Measurements from ENCODE around the gene PTPRN2.
"Not testable (repeated sequence)": the region's sequence is repeated elsewhere in the genome, so short reads cannot be mapped to it uniquely, and the experiment has no call there.

The PTPRN2 gene

DNA sequence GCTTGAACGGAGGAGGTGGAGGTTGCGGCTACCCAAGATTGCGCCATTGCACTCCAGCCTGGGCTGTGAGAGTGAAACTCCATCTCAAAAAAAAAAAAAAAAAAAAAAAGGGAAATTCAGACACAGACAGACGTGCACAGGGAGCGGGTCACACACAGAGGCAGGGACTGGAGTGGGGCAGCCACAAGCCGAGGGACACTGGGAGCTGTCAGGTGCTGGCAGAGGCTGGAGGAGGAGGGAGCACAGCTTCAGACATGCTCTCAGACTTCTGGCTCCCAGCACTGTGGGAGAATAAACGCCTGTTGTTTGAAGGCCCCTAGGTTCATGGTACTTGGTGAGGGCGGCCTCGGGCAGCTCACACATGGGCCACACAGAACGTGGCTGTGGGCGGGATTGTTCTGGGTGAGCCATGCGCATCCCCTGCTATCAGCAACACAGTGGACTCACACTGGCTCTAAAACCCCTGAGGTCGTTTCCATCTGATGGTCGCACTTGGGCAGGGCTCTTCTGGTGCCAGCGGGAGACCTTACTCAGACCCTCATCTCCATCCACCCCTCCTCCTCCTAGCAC lies 874.9 kb downstream of the PTPRN2 start:
- peak; percentile 44 for DNase-seq (ENCODE audit: low spot score)

DNA sequence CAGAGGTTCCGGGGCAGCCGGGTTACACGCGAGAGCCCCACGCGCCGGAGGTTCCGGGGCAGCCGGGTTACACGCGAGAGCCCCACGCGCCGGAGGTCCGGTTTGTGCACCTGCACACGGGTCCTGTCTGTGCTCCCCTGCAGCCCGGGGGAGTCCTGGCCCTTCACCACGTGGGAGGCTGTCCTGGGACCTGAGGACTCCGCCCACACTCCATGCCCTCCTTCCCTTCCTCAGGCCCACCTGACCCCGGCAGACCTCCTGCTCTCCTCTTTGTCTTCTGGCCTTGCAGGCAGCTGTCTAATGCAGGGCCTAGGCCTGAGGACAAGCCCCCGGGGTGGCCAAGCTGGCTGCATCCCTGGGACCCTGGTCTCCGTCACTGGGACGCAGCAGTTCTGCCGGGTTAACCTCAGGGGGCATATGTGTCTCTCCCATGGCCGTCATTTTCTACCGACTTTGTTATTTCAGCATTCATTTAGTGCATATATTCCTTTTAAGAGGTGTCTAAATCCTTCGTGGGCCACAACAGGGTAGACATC lies 876.2 kb downstream of the PTPRN2 start:
- DNase-seq (ENCODE audit: low spot score): peak; percentile 49

GRCh38 chr7:157710396-157710795 lies 877.2 kb downstream of the PTPRN2 start:
- peak; percentile 29 for DNase-seq (ENCODE audit: low spot score)

GRCh38 chr7:157709531-157710251 lies 877.9 kb downstream of the PTPRN2 start:
- DNase-seq (ENCODE audit: low spot score): peak; percentile 44

- peak; percentile 23 for DNase-seq (ENCODE audit: low spot score)
These were observed 878.7 kb downstream of the PTPRN2 start for GRCh38 chr7:157708919-157709295.

- peak; percentile 37 for DNase-seq (ENCODE audit: low spot score)
These were observed 879.4 kb downstream of the PTPRN2 start for GRCh38 chr7:157707983-157708918.

DNA sequence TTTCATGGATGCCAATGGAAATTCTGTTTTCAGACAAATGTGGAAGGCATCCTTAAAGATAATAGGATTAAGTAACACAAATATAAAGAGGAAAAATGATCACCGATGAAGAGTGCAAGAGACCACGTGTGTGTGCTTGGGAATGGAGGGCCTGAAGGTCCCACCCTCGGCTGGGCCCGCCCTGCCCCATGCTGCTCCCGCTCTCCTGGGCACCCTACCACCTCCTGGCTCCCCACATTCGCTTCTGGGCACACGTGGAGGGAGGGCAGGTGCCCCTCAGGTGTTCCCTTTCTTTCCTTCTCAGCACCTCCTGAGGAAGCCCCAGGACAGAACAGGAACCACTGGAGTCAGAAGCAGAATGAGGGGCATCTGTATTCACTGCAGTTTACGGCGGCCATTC lies 883.3 kb downstream of the PTPRN2 start:
- DNase-seq (ENCODE audit: low spot score): peak; percentile 15

DNA sequence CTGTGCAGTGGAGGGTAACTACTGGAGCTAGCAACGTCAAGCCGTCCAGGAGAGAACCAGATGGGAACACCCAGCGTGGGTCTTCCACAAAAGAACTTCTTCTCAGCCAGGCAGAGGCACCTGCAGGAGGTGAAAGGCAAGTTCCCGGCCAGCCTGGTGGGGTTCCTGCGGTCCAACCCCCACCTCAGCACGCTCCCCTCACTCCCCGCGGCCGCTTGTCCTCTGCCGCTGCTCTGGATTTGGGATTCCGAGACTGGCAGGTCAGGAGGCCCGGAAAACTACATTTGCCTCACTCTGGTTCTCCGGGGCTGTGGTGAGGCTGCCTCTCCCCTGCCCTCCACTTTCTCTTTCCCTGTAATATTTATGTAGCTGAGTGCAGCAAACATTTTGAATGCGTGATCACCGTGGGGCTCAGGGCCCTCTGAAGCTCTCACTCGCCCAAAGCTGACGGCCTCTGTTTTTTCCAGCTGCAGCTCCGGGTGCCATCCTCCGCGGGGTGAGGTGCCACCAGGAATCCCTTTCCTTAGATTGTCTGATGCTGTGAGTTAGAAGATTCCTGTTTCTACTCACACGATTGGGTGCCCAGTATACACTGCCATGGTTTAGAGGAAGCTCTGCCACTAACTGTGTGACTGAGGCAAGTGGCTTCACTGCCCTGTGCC lies 884.0 kb downstream of the PTPRN2 start:
- DNase-seq (ENCODE audit: low spot score): peak; percentile 32

- DNase-seq (ENCODE audit: low spot score): peak; percentile 42
These were observed 884.5 kb downstream of the PTPRN2 start for GRCh38 chr7:157703131-157703530.

- DNase-seq (ENCODE audit: low spot score): peak; percentile 34
These were observed 885.2 kb downstream of the PTPRN2 start for GRCh38 chr7:157702311-157703023.

DNA sequence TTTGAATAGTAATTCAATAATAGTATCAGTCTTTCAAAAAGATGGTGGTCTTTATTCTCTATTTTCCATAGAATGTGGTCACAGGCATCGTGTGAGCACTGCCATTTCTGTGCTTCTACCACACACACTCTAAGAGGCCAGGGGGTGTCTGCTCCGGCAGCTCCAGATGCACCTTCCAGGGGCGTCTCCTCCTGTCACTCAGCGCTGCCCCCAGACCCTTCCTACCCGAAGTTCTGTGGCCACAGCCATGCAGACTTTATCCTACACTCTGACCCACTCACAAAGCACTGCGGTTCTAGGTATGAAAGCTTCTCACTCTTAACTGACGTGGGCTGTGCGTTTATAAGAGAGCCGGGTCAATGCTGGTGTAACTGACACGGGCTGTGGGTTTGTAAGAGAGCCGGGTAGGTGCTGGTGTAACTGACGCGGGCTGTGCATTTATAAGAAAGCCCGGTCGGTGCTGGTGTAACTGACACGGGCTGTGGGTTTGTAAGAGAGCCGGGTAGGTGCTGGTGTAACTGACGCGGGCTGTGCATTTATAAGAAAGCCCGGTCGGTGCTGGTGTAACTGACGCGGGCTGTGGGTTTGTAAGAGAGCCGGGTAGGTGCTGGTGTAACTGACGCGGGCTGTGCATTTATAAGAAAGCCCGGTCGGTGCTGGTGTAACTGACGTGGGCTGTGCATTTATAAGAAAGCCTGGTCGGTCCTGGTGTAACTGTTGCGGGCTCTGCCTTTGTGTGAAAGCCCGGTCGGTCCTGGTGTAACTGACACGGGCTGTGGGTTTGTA lies 886.0 kb downstream of the PTPRN2 start:
- DNase-seq (ENCODE audit: low spot score): peak; percentile 19

GRCh38 chr7:157700231-157701005 lies 887.2 kb downstream of the PTPRN2 start:
- peak; percentile 46 for DNase-seq (ENCODE audit: low spot score)

- peak; percentile 22 for DNase-seq (ENCODE audit: low spot score)
These were observed 888.1 kb downstream of the PTPRN2 start for GRCh38 chr7:157699357-157700013.

DNA sequence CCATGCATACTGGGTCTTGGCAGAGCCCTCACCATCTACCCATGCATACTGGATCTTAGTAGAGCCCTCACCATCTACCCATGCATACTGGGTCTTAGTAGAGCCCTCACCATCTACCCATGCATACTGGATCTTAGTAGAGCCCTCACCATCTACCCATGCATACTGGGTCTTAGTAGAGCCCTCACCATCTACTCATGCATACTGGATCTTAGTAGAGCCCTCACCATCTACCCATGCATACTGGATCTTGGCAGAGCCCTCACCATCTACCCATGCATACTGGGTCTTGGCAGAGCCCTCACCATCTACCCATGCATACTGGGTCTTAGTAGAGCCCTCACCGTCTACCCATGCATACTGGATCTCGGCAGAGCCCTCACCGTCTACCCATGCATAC lies 890.3 kb downstream of the PTPRN2 start:
- not testable (repeated sequence) for DNase-seq (ENCODE audit: low spot score)

- DNase-seq (ENCODE audit: low spot score): not testable (repeated sequence)
These were observed 892.0 kb downstream of the PTPRN2 start for GRCh38 chr7:157695609-157696008.

DNA sequence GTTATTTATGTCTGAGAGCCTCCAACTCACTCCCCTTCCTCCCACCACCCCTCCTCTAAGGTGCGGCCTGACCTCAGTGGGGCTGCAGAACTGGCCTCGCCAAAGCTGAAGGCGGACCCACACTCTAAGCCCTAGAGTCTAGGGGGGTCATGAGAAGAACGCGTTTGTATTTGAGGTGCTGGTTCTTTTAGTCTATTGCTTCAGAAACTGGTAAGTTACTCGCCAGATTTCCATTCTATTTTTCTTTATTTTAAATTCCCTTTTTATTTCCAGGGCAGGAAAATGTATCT lies 893.3 kb downstream of the PTPRN2 start:
- DNase-seq (ENCODE audit: low spot score): no peak

GRCh38 chr7:157693521-157694375 lies 893.9 kb downstream of the PTPRN2 start:
- DNase-seq (ENCODE audit: low spot score): peak; percentile 79

DNA sequence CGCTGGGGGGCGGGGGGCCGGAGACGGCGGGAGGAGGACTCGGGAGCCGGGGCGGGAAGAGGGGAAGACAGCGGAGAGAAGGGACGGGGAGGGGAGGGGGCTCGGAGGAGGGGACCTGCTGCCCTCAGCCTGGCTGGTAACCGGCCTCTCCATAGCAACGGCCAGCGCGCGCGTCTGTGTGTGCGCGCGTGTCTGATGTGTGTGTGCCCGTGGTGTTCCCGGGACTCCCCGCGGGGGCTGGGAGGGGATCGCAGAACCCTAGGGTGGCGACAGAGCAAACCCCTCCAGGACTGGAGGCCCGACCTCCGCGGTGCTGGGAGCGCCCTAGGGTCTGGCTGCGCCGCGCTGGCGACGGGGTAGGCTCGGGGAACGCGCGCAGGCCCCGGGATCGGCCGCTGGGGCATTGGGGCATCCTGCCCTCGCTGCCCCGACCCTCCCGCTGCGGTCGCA lies 894.5 kb downstream of the PTPRN2 start:
- DNase-seq (ENCODE audit: low spot score): peak; percentile 77
